NCI-H345 treated with DMSO at 0.1 percent for 48 hours (cell line): ENCODE data around the gene ARHGAP26.
"Not testable (repeated sequence)": the region's sequence is repeated elsewhere in the genome, so short reads cannot be mapped to it uniquely, and the experiment has no call there.

ENCODE experiments used
- DNase-seq: peaks from one replicate; lab custom pipeline; 2025; ENCODE audit not compliant: unreplicated experiment; lab: John Stamatoyannopoulos, UW

The ARHGAP26 gene

GRCh38 chr5:142924135-142924883 lies 154.1 kb downstream of the ARHGAP26 start:
- no peak for DNase-seq

DNA sequence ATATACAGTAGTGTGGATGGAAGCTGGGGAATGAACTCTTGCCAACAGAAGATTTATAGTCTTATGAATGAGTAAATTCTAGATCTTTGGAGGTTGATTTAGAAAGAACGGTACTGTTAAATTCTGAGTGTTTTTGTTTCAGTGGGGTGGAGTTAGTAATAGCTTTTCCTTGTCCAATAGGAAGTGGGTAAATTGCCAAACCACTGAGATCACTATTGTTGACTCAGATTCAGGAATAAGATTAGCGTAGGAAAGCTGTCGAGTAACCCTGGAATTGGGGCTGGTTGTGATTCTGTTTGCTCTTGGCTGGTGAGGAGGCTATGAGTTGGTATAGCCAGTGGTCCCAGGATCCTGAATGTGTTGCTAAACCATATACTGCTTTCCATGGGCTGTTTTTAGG lies 155.6 kb downstream of the ARHGAP26 start:
- no peak for DNase-seq

- no peak for DNase-seq
Observed at GRCh38 chr5:142926549-142926948, 156.4 kb downstream of the ARHGAP26 start.

- not testable (repeated sequence) for DNase-seq
Observed at GRCh38 chr5:142928999-142929398, 158.8 kb downstream of the ARHGAP26 start.

DNA sequence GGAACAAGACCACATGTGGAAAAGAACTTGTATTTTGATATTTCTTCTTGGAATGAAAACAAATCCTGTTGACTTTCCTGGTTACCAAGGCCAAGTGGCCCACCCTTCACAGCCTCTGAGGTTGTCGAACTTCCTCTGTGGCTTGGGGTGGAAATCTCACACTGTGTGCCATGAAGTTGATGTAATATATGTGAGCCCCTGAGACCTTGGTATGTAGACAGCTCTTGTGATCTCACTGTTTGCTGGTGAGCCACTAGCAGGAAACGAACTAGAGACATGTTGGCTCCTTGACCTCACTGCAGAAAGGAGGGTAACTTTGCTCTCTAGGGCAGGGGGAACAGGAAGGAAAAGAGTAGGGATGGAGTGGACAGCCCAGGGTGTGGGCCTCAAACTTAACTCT lies 159.4 kb downstream of the ARHGAP26 start:
- DNase-seq: no peak

DNA sequence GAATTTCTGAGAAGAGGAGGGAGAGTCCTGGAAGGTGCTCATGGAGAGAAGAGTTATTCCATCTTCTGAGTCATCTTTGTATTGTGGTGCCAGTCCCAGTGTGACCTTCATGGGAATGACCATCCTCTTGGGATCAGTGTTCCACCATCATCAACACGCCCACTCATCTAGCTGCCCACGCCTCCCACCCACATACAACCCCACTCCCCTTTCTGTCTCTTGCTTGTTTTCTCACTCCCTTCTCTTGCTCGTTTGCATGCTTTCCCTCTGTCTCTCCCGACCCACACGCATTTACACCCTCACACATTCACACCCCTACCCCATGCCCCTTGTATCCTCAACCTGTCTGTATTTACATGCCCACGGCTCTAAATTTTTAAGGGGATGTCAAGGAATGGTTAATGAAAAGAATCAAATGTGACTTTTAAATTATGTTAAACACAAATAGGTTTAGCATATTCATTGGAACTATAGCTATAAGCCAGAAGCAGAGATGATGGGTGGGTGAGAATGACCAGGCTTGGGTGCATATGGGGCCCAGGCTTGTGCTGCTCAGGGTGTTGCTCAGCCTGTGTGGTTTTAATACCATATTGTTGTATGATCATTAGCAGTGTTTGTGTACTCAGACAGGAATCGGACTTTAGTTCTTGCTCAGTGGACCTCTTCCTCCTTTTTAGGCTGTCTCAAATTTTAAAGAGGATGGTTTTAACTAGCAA lies 160.4 kb downstream of the ARHGAP26 start:
- no peak for DNase-seq

GRCh38 chr5:142931896-142932686 lies 161.9 kb downstream of the ARHGAP26 start:
- no peak for DNase-seq

DNA sequence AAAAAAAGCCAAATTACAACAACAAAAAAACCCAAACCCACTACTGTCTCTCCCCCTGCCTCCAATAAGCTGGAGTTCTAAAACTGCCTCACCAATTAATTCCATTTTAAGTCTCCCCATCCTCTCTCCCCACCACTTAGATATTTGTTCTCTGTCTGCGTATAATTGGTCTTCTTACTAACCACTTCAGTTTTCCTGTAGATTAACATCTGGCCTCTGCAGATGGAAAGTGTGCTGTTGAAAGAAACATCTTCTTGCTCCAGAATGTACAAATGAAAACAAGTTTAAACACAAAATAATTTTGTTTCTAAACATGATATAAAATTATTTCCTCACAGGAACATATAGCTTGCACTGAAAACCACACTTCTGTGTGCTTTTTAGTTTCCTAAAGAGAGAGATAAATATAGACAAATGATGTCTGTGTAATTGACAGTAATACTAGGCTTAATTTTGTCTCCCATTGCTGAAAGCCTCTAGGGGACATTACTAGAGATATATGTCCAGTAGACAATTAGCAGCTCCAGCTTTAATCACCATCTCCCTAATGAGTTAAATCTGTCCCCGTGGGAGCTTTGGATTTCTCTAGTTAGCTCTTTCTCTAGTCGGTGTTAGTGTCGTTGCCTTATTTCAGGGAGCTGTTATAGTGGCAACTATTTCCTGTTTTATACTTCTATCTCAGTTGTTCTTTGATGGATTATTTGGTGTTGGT lies 164.0 kb downstream of the ARHGAP26 start:
- DNase-seq: no peak

- no peak for DNase-seq
Observed at GRCh38 chr5:142935014-142935413, 164.8 kb downstream of the ARHGAP26 start.

GRCh38 chr5:142937374-142937773 lies 167.2 kb downstream of the ARHGAP26 start:
- DNase-seq: no peak

GRCh38 chr5:142938266-142938880 lies 168.2 kb downstream of the ARHGAP26 start:
- no peak for DNase-seq

DNA sequence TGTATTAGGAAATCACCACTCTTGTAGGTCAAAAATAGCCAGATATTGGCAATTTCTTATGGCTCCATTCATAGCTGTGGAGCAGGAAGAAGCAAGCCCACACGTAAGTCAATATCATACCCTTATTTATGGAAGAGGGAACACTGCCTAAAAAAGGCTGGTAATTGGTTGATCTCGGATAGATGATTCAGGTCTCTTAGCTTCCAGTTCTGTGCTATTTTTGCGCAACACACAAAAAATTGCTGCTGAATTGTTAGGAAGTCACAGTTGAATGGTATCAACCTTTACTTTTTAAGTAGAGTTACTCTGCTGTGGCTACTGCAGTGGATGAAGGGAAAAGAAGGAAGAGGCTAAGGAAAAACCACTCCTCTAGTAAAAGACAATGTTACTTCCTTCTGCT lies 168.8 kb downstream of the ARHGAP26 start:
- no peak for DNase-seq

DNA sequence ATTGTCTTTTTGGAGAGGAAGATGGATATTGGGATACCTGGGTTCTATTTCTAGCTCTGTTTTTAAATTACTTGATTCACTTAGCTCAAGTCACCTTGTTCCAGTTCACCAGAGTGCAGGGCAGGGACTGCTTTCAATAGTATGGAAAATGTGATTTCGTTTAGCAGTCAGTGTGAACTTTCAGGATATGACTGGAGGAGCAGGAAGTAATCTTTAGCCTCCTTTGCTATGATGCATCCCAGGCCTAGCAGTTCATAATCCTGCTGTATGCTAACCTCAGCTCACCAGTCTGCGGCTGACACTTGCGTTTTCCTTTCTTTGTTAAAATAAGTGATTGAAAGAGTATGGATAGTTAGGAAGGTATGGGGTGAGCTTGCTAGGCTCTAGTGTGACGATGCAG lies 169.7 kb downstream of the ARHGAP26 start:
- DNase-seq: no peak

DNA sequence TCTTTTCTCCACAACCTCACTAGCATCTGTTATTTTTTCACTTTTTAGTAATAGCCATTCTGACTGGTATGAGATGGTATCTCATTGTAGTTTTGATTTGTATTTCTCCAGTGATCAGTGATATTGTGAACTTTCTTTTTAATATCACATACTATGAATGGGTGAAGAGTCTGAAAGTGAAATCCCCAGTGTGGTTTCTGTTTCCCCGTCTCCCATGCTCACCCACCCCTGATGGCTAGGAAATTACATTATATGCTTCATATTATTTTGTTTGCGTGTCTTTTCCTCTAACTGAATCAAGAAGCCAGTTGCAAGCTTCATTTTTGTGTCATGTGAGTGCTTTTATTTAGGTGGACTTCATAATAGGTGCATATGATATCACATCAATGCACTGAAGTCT lies 171.1 kb downstream of the ARHGAP26 start:
- no peak for DNase-seq

- no peak for DNase-seq
Observed at GRCh38 chr5:142942901-142943300, 172.7 kb downstream of the ARHGAP26 start.

DNA sequence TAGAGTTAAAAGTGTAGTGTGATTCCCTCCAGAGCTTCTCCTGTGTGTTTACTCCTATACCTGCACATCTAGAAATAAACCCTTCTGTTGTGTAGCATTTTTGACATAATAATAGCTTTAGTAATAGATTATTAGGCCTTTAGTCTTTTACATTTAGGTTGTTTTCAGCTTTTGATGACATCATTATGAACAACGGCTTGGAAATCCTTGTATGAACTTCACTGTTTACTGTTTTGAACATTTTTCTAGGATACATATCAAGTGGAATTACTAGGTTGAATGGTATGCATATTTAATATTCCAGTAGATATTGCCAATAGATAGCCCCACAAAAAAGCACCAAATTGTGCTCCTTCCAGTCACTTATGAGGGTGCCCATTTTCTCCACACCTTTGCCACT lies 174.0 kb downstream of the ARHGAP26 start:
- DNase-seq: no peak

GRCh38 chr5:142945321-142945720 lies 175.1 kb downstream of the ARHGAP26 start:
- no peak for DNase-seq

GRCh38 chr5:142945845-142946244 lies 175.7 kb downstream of the ARHGAP26 start:
- no peak for DNase-seq

- DNase-seq: no peak
Observed at GRCh38 chr5:142946547-142947426, 176.6 kb downstream of the ARHGAP26 start.

DNA sequence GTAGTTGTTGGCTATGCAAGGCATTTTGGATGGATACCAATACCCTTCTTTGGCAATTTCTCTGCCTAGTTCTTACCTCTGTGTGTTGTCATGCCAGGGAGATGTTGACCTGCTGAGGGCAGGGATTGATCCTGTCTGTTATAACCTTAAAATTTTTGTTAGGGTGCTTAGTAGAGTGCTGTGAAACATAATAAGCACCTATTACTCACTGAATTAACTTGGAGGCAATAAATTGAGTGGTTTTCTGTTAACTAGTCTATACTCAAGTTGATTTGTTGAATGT lies 177.2 kb downstream of the ARHGAP26 start:
- no peak for DNase-seq
